ENCODE results near the gene ZNF226.
"Not testable (repeated sequence)": the region's sequence is repeated elsewhere in the genome, so short reads cannot be mapped to it uniquely, and the experiment has no call there.

GRCh38 chr19:44221291-44221690, 56.4 kb downstream of the ZNF226 start:
- not testable (repeated sequence) for TF ChIP-seq POLR2AphosphoS5, CTCF (IDR thresholded peaks at IDR 0.05)

Measured in stomach (tissue), 4 donors.